Measurements from ENCODE around the gene ZNF410.

ZNF410 gene

GRCh38 chr14:73944432-73945158 lies 57.9 kb downstream of the ZNF410 start:
- H3K27ac ChIP-seq, result no peak overlapping the region
- no peak overlapping the region for H3K4me3 ChIP-seq

GRCh38 chr14:73945159-73945670 lies 58.6 kb downstream of the ZNF410 start:
- no peak overlapping the region for H3K4me3 ChIP-seq
- no peak overlapping the region for H3K27ac ChIP-seq

- Histone ChIP-seq H3K27ac (peak within 1 kb of the TSS; percentile 15 to 95 (median 86)), H3K4me3 (peak within 1 kb of the TSS; percentile 67 to 95 (median 78))
These were observed 63.4 kb downstream of the ZNF410 start, which contains the start of the genes COQ6 and FAM161B for GRCh38 chr14:73949752-73950734. COQ6 (plus strand) TSS chr14:73950302; CDS start chr14:73950333, 31 bp downstream. FAM161B (minus strand) TSS chr14:73950094; CDS start chr14:73950026, 68 bp downstream.

- no peak overlapping the region for H3K27ac ChIP-seq
These were observed 67.1 kb downstream of the ZNF410 start for GRCh38 chr14:73953731-73954130.

GRCh38 chr14:73955674-73956073 lies 69.0 kb downstream of the ZNF410 start:
- no peak overlapping the region for H3K27ac ChIP-seq
- H3K4me3 ChIP-seq, result no peak overlapping the region

More at GRCh38 chr14:73953731-73954130, 67.1 kb downstream of the ZNF410 start:
- H3K4me3 ChIP-seq, result no peak overlapping the region

GRCh38 chr14:73958591-73958990 lies 71.9 kb downstream of the ZNF410 start:
- no peak overlapping the region for H3K27ac ChIP-seq
- no peak overlapping the region for H3K4me3 ChIP-seq

- no peak overlapping the region for H3K4me3 ChIP-seq
- no peak overlapping the region for H3K27ac ChIP-seq
These were observed 74.5 kb downstream of the ZNF410 start for GRCh38 chr14:73961192-73961591.

- Histone ChIP-seq H3K4me3 (no peak overlapping the region), H3K27ac (no peak overlapping the region)
These were observed 78.6 kb downstream of the ZNF410 start for GRCh38 chr14:73965216-73965615.

- Histone ChIP-seq H3K27ac (no peak overlapping the region), H3K4me3 (no peak overlapping the region)
These were observed 82.2 kb downstream of the ZNF410 start for GRCh38 chr14:73968885-73969284.

GRCh38 chr14:73973497-73973896 lies 86.8 kb downstream of the ZNF410 start:
- Histone ChIP-seq H3K27ac (no peak overlapping the region), H3K4me3 (no peak overlapping the region)

GRCh38 chr14:73976125-73976524 lies 89.5 kb downstream of the ZNF410 start:
- Histone ChIP-seq H3K27ac (no peak overlapping the region), H3K4me3 (no peak overlapping the region)

GRCh38 chr14:73977896-73978295 lies 91.2 kb downstream of the ZNF410 start:
- no peak overlapping the region for H3K4me3 ChIP-seq
- no peak overlapping the region for H3K27ac ChIP-seq

Data from skin epidermis (tissue), 12 donors.